Measurements from ENCODE around the gene CTTNBP2.

GRCh38 chr7:117762055-117762454, 111.2 kb downstream of the CTTNBP2 start:
- TF ChIP-seq CTCF (IDR thresholded peaks at IDR 0.05) (no peak), POLR2A (IDR thresholded peaks at IDR 0.05) (no peak)
